GM18858 (cell line): Measurements from ENCODE around the gene PDE4A.
"Not testable (repeated sequence)": the region's sequence is repeated elsewhere in the genome, so short reads cannot be mapped to it uniquely, and the experiment has no call there.

Source experiments
- ATAC-seq: cut with Tn5 transposase; IDR thresholded peaks from one replicate; pipeline ENCODE4 v1.9.1; 2021; ENCODE audit not compliant: unreplicated experiment

Gene PDE4A

DNA sequence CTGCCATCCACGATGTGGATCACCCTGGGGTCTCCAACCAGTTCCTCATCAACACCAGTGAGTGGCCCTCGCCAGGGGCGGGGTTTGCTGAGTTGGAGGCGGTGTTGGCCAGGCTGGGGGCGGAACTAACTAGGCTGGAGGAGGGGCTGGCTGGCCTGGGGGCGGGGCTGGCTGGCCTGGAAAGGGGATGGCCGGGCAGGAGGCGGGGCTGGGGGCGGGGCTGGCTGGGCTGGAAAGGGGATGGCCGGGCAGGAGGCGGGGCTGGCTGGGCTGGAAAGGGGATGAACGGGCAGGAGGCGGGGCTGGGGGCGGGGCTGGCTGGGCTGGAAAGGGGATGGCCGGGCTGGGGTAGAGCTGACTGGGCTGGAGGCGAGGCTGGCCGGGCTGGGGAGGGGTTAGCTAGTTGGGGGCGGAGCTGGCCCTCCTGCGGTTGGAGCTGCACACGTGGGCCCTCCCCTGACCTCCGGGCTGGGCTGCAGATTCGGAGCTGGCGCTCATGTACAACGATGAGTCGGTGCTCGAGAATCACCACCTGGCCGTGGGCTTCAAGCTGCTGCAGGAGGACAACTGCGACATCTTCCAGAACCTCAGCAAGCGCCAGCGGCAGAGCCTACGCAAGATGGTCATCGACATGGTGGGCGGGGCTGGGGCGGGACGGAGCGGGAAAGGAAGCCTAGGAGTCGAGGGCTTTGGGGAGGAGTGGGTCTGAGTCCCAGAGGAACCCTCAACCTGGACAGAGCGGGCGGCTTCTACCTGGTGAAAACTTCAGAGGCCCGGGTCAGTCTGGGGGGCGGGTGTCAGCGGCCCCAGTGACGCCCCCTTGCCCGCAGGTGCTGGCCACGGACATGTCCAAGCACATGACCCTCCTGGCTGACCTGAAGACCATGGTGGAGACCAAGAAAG is 41.0 kb downstream of the PDE4A start:
- ATAC-seq = no peak

DNA sequence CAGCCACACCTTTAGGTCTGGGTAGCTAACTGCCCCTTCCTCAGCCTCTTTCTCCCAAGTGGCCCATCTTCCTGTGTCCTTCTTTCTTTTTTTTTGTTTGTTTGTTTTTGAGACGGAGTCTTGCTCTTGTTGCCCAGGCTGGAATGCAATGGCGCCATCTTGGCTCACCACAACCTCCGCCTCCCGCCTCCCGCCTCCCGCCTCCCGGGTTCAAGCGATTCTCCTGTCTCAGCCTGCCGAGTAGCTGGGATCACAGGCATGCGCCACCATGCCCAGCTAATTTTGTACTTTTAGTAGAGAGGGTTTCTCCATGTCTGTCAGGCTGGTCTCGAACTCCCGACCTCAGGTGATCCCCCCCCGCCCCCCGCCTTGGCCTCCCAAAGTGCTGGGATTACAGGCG is 41.7 kb downstream of the PDE4A start:
- not testable (repeated sequence) for ATAC-seq

DNA sequence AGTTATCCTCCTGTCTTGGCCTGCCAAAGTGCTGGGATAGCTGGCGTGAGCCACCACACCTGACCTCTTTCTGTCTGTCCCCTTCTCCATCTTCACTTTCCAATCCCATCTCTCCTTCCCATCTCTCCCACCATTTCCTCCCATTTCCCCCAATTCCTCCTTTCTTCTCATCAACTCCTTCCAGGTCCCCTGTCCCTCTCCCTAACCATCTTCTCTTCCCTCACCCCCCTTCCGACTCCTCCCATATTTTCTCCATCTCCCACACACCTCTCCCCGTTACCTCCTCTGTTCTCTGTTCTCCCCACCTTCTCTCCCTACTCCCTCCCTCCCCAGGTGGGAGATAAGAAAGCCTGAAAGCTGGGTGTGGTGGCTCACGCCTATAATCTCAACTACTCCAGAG is 42.2 kb downstream of the PDE4A start:
- ATAC-seq = no peak

DNA sequence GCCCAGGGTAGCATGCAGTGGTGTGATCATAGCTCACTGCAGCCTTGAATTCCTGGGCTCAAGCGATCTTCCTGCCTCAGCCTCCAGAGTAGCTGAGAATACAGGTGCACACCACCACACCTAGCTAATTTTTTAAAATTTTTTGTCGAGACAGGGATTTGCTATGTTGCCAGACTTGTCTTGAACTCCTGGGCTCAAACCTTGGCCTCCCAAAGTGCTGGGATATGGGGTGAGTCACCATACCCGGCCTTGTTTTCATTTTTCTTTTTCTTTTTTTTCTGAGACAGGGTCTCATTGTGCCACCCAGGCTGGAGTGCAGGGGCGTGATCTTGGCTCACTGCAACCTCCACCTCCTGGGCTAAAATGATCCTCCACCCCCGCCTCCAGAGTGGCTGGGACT is 44.1 kb downstream of the PDE4A start:
- no peak for ATAC-seq

DNA sequence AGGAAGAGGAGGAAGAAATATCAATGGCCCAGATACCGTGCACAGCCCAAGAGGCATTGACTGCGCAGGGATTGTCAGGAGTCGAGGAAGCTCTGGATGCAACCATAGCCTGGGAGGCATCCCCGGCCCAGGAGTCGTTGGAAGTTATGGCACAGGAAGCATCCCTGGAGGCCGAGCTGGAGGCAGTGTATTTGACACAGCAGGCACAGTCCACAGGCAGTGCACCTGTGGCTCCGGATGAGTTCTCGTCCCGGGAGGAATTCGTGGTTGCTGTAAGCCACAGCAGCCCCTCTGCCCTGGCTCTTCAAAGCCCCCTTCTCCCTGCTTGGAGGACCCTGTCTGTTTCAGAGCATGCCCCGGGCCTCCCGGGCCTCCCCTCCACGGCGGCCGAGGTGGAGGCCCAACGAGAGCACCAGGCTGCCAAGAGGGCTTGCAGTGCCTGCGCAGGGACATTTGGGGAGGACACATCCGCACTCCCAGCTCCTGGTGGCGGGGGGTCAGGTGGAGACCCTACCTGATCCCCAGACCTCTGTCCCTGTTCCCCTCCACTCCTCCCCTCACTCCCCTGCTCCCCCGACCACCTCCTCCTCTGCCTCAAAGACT is 46.9 kb downstream of the PDE4A start:
- no peak for ATAC-seq

DNA sequence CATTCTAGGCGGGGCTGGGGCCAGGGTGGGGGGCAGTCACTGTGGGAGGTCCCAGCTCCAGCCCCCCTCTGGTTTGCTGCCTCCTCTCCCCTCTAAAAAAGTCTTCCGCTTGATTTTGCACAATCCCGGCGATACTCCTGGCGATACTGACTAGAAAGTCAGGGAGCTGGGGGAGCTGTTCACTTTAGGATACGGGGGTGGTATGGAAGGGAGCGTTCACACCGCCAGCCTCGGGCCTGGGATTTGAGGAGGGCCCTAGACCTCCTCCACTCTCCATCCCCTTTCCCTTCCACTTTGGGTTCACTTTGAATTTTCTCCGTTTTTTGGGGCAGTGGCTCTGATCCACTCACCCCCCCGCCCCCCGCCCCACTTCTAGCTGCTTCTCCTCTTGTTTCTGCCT is 47.8 kb downstream of the PDE4A start:
- ATAC-seq = no peak

DNA sequence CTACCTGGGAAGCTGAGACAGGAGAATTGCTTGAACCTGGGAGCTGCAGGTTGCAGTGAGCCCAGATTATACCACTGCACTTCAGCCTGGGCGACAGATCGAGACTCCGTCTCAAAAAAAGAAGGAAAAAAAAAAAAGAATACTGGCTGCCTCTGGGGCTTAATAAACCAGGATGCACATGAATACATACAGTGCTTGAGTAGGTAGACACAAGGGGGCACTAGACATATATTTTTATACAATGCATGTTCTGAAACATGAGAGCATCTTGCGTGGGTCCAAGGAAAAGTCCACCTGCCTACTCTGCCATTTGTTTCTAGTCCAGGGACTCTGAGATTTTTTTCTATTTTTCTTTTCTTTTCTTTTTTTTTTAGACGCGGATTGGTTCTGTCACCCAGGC is 51.6 kb downstream of the PDE4A start:
- ATAC-seq = no peak

DNA sequence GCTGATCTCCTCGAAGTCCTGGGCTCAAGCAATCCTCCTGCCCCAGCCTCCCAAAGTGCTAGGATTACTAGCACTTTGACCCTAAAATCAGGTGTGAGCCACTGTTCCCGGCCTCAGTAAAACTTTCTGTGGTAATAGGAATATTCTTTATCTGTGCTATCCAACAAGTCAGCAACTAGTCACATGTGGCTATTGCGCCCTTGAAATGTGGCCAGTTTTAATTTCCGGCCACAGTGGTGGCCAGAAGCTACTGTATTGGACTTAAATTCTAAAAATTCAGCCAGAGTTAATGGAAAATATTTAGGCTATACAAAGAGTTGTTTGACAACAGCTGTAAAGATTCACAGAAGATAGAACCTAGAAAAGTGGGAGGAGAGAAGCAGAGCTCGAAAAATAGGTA is 52.9 kb downstream of the PDE4A start:
- ATAC-seq = no peak

DNA sequence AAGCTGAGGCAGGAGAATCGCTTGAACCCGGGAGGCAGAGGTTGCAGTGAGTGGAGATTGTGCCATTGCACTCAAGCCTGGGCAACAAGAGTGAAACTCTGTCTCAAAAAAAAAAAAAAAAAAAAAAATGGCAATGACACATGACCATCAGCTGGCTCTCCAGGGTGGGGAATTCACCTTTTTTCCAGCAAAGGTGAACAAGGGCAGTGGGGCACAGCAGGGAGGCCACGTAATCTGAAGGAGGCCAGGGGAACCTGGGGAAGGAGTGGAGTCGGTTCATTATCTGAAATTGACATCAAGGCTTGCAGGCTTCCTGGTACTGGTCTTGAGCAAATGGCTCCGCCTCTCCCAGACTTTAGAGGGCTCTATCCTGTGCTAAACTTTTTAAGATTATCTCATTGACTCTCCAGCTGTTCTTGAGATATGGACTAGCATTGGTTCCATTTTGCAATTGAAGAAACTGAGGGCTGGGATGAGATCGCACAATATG is 54.7 kb downstream of the PDE4A start:
- ATAC-seq = no peak

DNA sequence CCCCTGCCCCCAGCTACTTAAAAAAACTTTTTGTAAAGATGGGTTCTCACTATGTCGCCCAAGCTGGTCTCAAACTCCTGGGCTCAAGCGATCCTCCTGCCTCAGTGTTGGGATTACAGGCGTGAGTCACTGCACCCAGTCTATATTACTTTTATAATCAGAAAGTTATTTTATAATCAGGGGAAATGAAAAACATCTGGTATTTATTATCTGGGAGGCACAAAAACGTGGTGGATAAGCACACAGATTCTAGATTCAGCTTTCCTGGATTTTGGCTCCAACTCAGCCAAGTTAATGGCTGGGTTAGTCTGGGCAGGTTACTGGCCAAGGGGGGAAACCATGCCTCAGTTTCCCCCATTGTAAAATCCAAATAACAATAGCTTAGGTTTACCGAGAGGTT is 58.1 kb downstream of the PDE4A start:
- ATAC-seq = no peak

DNA sequence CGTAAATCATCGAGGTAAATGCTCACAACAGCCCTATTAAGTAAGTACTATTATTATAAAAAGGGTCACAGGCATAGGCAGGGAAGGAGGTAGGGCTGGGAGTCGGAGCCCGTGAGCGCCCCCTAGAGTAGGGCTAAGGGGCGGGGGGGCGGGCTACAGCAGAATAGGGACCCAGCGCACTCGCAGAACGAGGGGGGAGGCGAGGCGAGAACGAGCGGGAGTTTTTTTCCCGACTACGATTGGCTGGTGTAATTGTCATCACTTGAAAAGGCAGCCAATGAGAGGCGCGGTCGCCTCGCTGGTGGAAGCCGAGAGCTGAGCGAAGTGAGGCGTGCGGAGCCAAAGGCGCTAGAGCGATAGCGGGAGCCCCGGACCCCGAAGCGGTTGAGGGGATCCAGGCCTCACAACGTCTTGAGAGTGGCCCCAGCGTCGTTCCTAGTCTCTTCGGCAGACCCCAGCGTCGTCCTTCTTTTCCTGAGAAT is 58.6 kb downstream of the PDE4A start:
- ATAC-seq = no peak

DNA sequence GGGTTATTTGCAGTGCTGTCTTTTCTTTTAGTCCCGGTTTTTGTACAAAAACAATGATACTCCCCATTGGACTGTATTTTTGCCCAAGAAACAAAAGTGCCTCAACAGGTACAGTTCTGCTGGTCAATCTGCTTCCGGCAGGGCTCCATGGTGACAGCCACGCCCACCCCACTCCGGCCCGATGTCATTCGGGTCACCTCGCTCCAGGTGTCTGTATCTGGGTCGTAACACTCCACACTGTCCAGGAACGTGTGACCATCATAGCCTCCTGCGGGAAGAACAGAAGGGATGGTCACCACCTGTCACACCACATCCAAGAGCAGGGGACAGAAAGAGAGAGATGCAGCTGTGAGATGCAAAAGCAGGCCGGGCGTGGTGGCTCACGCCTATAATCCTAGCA is 66.2 kb downstream of the PDE4A start:
- ATAC-seq = no peak

DNA sequence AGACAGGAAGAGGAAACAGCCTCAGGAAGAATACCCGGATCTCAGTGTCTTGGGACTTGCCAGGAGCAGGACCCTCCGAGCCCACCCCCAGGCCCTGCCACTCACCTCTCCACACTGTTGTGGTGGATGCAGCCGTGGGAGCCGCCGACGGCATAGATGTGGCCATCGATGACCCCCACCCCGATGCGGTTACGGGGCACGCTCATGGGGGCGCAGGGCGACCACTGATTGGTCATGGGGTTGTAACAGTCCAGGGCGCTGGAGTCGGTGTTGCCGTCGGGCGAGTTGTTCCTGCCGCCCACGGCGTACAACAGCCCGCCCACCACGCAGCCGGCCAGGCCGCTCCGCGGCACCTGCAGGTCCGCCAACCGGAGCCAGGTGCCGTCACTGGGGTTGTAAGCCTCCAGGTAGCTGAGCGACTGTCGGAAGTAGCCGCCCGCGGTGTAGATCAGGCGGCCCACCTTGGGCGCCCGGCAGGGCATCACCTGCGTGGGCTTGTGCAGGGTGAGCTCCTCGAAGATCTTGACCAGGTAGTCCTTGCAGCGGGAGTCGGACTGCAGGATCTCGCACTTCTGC is 71.2 kb downstream of the PDE4A start:
- no peak for ATAC-seq

DNA sequence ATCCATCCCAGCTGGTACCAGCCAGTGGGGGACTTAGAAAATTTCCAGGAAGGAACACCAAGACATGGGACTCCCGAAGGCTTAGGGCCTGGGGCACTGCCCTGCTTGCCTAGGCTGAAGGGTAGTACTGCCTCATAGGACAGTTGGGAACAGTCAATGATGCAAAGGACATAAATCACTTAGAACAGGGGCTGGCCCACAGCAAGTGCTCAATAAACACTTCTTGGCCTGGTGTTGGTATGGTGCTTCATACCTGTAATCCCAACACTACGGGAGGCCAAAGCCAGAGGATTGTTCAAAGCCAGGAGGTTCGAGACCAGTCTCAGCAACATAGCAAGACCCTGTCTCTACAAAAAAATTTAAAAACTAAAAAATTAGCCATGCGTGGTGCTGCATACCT is 77.0 kb downstream of the PDE4A start:
- no peak for ATAC-seq

DNA sequence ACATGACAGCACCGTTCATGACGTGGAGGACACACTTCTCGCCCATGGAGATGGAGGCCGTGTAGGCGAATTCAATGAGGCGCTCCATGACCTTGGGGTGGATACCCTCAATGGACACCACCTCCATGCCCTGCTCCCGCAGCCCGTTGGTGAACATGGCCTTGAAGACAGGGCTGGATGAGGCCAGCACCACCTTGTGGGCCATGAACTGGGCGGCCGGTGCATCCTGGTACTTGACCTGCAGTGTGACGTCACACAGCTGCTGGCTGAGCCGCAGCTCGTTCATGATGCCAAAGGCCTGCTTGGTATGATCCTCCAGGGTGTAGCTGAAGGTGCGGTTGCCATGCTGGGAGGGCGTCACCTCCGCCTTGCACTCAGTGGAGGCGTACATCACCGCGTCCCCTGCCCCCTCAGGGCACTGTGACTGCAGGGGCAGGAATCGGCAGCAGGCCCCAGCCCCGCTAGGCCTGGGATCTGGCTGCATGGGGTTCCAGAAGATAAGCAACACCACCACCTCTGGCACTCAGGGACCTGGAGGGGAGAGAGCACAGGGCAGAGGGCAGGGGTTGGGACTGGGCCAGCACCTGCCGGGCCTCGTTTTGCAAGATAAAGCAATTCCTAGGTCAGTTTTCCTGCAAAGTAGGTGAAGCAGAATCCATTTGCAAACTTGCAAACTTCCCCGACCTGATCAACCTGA is 79.4 kb downstream of the PDE4A start:
- no peak for ATAC-seq

DNA sequence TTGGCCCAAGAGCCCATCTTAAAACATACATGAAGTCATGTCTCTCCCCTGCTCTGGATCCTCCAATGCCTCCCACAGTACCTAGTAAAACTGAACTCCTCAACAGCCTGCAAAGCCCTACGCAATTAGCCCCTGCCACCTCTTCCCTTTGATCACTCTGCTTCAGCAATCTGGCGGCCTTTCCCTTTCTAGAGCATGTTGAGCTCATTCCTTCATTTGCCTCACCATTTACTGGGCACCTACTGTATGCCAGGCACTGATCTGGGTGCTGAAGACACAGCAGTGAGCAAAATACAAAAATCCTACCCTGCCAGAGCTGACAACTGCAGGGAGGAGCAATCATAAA is 79.9 kb downstream of the PDE4A start:
- ATAC-seq = no peak

DNA sequence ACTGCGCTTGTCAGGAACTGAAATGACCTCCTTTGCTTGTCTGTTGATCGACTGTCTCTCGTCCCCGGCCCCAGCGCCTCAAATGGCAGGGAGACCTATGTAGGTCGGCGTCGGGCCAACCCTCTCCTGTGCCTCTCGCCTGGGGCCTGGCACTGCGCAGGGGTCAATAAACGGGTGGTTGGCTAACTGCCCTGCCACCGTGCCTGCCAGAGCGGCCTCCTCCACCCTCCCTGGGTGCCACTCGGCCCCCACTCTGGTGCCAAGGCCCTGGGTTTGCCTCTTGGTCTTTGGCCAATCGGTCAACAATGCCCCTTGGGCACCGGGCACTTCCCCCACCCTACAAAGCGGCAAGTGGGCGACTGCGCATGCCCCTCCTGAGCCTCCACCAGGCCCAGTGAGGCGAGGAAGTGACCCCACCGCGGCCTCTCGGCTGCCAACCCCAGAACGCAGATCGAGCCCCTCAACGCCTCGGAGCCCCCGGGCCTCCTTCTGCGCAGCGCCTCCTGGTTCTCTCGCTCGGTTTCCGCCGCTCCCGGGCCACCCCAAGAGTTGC is 81.7 kb downstream of the PDE4A start:
- ATAC-seq = no peak

DNA sequence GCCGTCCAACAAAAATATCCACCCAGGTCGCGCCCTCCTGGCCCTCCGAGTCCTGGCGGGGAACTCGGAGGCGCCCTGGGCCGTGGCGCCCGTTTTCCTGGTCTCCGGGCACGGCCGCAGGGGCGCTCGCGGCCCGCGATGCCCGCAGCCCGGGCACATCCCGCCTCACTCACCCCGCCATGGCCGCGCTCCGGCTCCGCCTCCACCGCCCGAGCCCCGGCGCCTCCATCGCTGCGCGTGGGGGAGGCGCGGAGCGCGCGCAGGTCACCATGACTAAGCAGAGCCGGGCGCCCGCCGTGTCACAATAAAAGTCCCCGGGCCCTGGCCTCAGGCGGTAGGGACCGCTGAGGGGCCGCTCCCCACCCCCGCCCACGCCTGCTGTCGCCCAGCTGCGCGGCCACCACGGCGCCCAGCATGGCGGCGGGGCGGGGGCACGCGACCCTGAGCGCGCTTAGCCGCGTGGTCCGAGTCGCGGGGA is 82.2 kb downstream of the PDE4A start:
- peak; percentile 61 for ATAC-seq

DNA sequence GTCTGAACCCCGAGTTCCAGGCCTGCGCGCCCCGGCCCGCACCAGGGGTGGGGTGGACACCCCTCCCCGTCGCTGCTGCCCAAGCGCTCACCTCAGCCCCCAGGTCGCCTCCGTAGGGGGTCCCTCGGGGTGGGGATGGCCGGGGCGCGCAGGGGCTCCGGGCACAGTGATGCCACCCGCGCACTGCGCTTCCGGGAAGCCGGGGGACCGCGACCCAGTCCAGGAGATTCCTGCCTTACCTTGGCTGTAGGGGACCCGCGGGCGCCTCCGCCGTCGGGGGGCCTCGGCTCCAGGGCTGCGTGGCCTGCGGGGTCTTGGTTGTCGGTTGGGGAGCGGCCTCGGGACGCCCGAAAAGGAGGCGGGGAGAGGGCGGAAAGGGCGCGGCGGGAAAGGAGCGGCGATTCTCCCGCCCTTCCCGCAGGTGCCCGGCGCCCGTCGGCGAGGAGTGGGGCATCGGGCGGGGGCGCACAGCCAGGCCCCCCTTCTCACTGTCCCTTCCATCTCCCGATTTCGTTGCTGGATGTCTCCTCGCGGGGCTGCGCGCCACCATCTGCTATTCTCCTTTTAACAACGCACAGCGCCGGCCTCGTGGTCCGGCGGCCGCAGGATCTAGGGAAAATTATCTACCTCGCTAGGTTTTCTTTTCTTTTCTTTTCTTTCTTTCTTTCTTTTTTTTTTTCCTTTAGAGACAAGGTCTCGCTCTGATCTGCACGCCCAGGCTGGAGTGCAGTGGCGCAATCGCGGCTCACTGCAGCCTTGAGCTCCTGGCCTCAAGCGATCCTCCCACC is 82.9 kb downstream of the PDE4A start, which contains the start of gene KEAP1:
TSS of gene KEAP1 (minus strand) at position 355 of the 788 bp plus-strand sequence. CDS start 3,323 bp downstream, outside the sequence.
- ATAC-seq = peak; percentile 19

DNA sequence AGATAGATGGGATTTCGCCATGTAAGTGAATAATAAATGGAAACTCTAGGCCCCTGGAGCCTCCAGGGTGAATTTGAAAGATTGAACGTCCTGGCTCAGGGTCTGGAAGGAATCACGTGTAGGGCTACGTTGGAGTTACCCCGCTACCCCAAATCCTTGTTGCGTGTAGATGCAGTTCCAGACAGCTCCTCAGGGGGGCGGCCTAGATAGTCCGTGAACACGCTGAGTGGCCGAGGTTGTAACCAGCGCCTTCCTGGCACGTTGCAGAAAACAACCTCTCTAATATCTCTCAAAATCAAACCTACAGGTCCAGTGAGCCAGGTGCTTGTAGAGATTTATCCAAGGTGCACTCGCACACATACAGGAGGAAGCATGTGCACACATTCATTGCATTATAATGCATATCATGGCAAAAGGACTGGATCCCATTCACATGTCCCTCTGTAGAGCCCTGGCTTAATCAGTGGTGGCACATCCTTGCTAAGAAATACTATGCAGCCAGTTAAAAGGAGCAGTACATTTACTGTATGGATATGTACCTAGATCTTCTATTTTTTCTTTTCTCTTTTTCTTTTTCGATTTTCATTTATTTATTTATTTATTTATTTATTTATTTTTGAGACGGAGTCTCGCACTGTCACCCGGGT is 85.4 kb downstream of the PDE4A start:
- ATAC-seq = no peak
